GM18867 (cell line): ENCODE data around the gene CREB3L4.
"Not testable (repeated sequence)": the region's sequence is repeated elsewhere in the genome, so short reads cannot be mapped to it uniquely, and the experiment has no call there.

ENCODE experiments used
- ATAC-seq: cut with Tn5 transposase; IDR thresholded peaks from one replicate; pipeline ENCODE4 v1.9.1; 2021; ENCODE audit warnings: mild to moderate bottlenecking, moderate library complexity; ENCODE audit not compliant: unreplicated experiment

CREB3L4 gene

GRCh38 chr1:153984123-153984894 is 16.6 kb downstream of the CREB3L4 start:
- no peak for ATAC-seq

DNA sequence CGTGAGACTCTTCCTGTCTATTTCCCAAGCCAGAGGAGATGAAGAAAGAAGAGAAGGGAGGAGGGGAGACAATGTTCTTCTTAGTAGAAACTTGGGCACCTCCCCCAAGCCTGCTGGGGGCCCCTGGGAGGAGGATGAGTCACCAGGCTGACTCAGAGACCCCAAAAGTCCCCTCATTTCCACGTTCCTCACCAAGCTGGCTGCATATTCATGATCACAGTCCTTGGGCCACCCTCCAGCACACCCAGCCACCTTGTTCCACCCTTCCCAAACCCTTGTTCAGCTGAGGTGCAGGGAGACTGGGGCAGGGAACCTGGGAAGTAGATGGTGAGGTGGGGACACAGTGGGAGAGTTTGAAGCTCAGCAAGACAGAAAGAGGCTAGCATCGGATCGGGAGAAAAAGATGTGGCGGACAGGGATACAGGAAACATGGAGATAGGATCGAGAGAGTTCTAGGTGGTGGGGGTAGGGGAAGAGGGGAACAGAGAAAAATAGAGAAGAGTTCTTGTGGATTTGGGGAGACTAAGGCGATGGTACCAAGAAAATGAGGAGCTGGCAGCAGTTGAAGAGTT is 17.7 kb downstream of the CREB3L4 start:
- ATAC-seq: no peak

DNA sequence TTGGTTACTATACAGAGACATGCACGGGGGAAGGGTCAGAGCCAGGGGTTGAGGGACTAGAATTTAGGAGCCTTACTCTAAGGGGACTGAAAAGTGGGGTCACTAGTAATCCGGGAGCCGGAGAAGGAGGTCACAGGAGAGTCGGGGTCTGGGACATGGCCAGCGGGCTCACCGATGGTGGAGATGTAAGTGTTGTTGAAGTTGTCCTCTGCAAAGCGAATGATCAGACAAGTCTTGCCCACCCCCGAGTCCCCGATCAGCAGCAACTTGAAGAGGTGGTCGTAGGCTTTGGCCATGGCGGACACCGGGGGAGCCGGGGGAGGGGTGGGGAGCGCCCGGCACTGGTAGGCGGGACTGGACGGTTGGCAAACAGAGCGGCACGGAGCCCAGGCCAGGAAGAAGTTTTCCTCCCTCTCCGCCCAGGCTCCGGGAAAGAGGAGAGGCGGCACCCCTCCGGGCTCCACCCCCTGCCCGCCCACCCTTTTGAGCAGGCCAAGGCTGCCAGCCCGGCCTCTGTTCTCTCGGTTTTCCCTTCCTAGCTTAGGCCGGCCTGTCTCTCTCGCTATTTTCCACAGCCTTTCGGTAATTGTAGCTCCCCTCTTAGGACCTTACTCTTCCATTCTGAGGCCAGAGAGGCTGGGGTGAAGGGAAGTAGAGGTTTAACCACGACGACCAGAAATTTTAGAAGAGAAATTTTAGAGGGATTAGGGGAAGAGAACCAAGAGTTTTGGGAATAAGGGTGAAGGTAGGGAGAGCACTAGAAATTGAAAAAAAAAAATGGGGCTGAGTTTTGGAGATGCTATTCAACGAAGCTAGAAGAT is 18.4 kb downstream of the CREB3L4 start, which contains the start of gene RAB13:
Gene RAB13 (minus strand): TSS at position 399 of the 821 bp plus-strand sequence. CDS start 103 bp downstream, at position 296.
- ATAC-seq: no peak

- ATAC-seq: no peak
These were observed 19.9 kb downstream of the CREB3L4 start for GRCh38 chr1:153987621-153988020.

DNA sequence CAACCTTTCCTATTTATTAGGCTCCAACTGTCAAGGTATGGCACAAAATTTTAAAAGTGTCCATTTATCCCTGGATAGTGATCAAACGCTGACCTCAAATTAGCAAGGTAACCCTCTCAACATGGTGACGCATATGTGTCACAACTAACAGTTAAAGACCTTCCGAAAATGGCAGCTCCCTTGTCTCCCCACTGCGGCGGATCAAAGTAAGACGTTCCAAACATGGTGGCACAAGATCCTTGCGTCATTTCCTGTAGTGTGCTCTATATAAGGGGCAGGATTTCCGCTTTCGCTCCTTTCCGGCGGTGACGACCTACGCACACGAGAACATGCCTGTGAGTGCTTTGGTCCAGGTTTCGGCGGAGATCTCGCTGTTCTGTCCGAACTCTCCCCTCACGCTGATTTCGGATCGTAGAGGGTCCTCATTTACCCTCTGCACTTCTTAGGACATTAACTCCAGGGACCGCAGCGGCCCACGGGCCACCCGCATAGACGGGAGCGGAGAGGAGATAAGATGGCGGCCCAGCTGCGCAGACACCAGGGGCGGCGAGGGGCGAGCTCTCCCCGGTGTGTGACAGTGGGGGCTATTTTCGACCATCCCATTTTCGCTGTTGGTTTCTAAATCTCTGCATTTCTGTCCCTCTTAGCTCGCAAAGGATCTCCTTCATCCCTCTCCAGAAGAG is 22.9 kb downstream of the CREB3L4 start, which contains the start of gene RPS27:
Gene RPS27 (plus strand): TSS at position 295 of the 683 bp plus-strand sequence. CDS start 35 bp downstream, at position 330.
- peak; percentile 69 for ATAC-seq

- no peak for ATAC-seq
These were observed 23.5 kb downstream of the CREB3L4 start for GRCh38 chr1:153991151-153991630.

GRCh38 chr1:153991806-153992205 is 24.1 kb downstream of the CREB3L4 start:
- no peak for ATAC-seq

GRCh38 chr1:153995202-153995601 is 27.5 kb downstream of the CREB3L4 start:
- ATAC-seq: no peak

DNA sequence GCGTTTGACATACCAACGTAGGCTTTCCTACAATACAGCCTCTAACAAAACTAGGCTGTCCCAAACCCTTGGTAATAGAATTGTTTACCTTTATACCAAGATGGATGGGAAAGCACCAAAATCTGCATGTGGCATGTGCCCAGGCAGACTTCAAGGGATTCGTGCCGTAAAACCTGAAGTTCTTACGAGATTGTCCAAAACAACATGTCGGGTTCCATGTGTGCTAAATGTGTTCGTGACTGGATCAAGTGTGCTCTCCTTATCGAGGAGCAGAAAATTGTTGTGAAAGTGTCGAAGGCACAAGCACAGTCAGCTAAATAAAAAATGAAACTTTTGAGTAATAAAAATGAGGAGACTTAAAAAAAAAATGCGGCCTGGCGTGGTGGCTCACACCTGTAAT is 27.9 kb downstream of the CREB3L4 start:
- ATAC-seq: no peak

DNA sequence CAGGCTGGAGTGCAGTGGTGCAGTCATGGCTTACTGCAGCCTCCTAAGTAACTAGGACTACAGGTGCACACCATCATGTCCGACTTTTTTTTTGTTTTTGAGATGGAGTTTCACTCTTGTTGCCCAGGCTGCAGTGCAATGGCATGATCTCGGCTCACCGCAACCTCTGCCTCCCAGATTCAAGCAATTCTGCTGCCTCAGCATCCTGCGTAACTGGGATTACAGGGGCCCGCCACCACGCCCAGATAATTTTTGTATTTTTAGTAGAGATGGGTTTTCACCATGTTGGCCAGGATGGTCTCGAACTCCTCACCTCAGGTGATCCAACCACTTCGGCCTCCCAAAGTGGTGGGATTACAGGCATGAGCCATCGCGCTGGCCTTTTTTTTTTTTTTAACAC is 29.2 kb downstream of the CREB3L4 start:
- not testable (repeated sequence) for ATAC-seq

DNA sequence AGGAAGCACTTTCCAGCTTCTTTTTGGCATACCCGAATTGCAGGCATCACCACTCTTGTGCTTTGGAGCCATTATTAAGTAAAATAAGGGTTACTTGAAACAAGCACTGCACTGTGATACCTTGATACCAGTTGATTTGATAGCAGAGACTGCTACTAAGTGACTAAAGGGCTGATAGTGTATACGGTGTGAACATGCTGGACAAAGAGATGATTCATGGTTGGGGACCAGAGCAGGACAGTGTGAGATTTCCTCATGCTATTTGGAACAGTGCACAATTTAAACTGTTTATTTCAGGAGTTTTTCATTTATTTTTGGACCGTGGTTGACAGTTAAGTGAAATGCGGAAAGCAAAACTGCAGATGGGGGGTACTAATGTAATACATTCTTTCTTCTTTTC is 32.7 kb downstream of the CREB3L4 start:
- ATAC-seq: no peak

GRCh38 chr1:154006136-154006535 is 38.4 kb downstream of the CREB3L4 start:
- no peak for ATAC-seq

DNA sequence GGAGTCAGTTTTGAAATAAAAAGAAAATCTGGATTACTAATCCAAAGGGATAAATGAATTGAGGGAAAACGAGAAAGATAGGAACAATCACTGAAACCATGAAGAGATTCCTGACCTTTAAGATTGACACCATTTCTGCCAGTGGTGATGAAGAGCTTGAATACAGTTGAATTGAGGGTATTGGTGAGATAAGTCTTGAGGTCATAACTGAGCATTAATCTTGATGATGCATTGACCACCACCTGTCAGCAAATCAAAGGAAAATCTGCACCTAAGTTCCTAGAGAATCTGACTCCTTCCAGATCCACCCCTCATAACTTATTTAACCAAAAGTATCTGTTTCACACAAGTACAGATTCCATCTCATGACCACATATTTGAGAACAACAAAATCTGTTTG is 44.4 kb downstream of the CREB3L4 start:
- ATAC-seq: no peak

DNA sequence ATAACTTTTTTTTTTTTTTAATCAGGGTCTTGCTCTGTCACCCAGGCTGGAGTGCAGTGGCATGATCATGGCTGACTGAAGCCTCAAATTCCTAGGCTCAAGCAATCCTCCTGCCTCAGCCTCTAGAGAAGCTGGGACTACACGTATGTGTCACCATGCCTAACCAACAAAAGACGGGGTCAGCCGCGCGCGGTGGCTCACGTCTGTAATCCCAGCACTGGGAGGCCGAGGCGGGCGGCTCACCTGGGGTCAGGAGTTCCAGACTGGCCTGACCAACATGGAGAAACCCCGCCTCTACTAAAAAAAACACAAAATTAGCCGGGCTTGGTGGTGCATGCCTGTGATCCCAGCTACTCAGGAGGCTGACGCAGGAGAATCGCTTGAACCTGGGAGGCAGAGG is 44.8 kb downstream of the CREB3L4 start:
- not testable (repeated sequence) for ATAC-seq

DNA sequence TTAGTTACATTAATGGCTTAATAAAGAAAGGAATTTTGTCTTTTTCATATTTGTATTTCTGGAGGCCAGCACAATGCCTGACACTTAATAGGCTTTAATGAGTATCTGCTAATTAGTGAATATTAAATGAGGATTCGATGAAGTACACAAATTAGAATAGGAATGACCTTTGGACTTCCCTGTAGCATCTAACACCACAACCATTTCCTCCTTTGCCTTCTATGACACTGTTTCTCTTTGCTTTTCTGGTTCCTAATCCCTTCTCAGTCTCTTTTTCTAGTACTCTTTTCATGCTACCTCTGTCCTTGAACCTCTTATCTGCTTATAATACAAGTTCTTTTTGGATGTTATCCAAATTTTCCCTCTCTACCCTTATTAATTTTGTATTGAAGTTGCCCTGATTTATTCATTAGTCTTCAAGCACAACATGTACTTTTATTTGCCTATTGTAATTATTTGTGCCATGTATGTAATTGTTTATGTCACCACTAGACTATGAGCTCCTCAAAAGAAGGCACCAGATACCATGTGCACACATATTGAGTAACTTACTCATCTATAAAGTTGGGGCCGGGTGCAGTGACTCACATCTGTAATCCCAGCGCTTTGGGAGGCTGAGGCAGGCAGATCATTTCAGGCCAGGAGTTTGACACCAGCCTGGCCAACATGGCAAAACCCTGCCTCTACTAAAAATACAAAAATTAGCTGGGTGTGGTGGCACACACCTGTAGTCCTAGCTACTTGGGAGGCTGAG is 46.6 kb downstream of the CREB3L4 start:
- ATAC-seq: no peak

GRCh38 chr1:154019269-154019668 is 51.6 kb downstream of the CREB3L4 start:
- no peak for ATAC-seq

GRCh38 chr1:154019940-154020339 is 52.2 kb downstream of the CREB3L4 start:
- ATAC-seq: no peak
